ENCODE results near the gene BLOC1S2.

- TF ChIP-seq CTCF (IDR thresholded peaks at IDR 0.05) = no peak
- TF ChIP-seq RFX5 (IDR thresholded peaks at IDR 0.05; ENCODE audit: low read length) = no peak
- no peak for TF ChIP-seq POLR2AphosphoS5 (IDR thresholded peaks at IDR 0.05; ENCODE audit: low read depth, low read length)
- no peak for TF ChIP-seq RCOR1 (IDR thresholded peaks at IDR 0.05; ENCODE audit: low read length)
- no peak for TF ChIP-seq ZBTB33 (IDR thresholded peaks at IDR 0.05; ENCODE audit: borderline replicate concordance, low read depth)
- TF ChIP-seq EP300 (IDR thresholded peaks at IDR 0.05; ENCODE audit: borderline replicate concordance in 1 of 2, low read depth in 1 of 2, low read length in 1 of 2) = no peak
- TF ChIP-seq EZH2phosphoT487 (IDR thresholded peaks at IDR 0.05; ENCODE audit: borderline replicate concordance, low read depth) = no peak
- no peak for TF ChIP-seq RAD21 (IDR thresholded peaks at IDR 0.05; ENCODE audit: low read length)
- TF ChIP-seq FOSL2 (IDR thresholded peaks at IDR 0.05; ENCODE audit: borderline replicate concordance, low read depth) = no peak
- no peak for TF ChIP-seq RXRA (IDR thresholded peaks at IDR 0.05; ENCODE audit: borderline replicate concordance, low read depth)
- no peak for TF ChIP-seq TAF1 (IDR thresholded peaks at IDR 0.05; ENCODE audit: borderline replicate concordance, low read depth, low read length)
- TF ChIP-seq FOXJ3 (CRISPR knock-in tag; IDR thresholded peaks at IDR 0.05) = no peak
Measured at GRCh38 chr10:100291356-100291755, 4.9 kb upstream of the BLOC1S2 start.
